NCI-H226 (cell line): ENCODE measurements around the gene GAS7.

Experiments used
- DNase-seq: peaks from one replicate; pipeline ENCODE4 v3.0.0-alpha.2; 2015

Gene GAS7

GRCh38 chr17:9974448-9975381, 223.7 kb downstream of the GAS7 start:
- no peak for DNase-seq

- no peak for DNase-seq
These were observed 224.5 kb downstream of the GAS7 start for GRCh38 chr17:9973669-9974447.

DNA sequence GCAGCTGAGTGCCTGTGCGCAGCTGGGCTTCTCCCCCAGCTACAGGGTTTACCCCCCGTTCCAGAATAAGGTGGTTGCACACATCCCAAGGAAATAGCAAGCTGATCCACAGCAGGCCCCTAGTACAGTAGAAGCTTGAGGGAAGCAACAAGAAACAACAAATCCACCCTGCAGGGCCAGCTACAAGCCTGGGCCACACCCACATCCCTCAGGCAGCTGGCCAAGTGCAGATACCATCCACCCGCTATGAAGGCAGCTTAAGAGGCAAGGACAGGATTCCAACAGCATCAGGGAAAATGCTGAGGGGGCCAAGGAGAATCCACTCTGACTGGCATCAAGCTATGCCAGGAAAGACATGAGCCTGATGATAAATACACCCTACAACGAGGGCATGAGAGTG, 226.4 kb downstream of the GAS7 start:
- peak; percentile 64 for DNase-seq

DNA sequence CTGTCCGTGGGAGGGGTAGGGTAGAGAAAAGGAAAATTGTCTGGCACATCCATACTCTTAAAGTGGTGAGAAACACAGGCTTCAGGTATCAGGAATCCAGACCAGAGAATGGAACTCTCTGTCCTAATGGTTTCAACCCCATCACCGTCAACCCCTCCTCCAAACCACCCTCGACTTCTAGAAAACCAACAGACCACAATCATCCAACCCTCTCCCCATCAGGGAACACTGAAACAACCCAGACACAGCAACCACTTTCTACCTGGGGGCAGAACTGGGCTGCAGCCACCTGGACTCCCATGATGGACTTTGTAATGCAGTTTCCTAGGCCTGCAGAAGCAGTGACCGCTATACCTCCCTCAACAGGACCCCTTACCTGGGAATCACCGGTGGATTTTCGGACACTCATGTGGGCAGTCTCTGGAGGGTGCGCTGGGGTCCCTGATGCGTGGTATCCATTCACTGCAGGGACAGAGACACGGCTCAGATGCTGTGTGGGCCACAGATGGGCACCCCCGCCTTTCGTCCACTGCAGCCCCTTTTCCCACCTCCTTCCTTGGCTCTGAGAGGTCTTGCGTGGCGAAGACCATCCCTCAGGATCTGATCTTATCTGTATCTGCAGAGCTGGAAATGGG, 229.0 kb downstream of the GAS7 start:
- no peak for DNase-seq

- DNase-seq, result peak; percentile 22
These were observed 229.5 kb downstream of the GAS7 start for GRCh38 chr17:9968881-9969280.

DNA sequence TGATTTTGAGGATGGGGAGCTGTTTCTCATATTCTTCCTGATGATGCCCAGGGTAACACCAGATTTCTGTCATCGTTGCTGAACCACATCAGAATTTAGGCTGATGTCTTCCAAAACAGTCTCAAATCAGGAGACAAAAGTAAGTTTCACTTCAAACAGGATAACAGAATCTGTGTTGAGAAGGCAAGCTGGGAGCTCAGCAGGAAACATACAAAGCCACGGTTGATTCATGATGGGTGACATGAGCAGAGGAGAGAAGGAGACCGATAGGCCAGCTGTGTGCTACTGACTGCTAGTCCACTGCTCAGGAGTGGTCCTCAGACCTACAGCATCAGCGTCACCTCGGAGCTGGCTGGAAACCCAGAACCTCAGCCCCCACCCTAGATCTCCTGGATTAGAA, 230.4 kb downstream of the GAS7 start:
- no peak for DNase-seq

DNA sequence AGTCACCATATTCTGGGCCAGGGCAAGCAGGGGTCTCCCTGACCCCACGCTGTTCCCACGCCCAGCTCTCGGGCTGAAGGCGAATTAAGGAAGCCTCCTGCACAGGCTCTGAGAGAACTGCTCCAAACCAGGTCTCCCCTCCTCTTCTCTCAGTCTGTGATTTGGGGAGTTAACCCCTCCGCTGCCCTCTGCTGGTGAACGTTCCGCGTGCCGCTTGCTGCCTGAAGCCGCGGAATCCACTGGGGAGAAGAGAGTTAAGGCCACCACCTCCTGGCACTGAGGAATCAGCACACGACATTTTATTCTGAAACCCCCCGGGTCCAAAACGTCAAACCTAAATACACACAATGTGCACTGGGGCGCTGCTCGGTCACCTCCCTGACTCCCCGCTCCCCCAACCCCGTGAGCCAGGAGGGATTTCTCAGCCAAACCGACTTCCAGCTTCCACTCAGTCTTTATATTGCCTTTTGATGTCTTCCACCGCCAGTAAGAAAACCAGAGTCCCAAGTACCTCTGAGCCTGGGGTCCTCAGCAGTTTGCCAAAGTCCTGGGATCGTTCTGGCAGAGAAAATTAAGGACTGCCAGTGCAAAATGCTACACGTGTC, 238.9 kb downstream of the GAS7 start:
- DNase-seq, result no peak

GRCh38 chr17:9958586-9959281, 239.7 kb downstream of the GAS7 start:
- DNase-seq, result no peak

GRCh38 chr17:9957244-9957643, 241.2 kb downstream of the GAS7 start:
- no peak for DNase-seq

GRCh38 chr17:9956474-9957131, 241.8 kb downstream of the GAS7 start:
- no peak for DNase-seq

GRCh38 chr17:9953492-9953891, 244.9 kb downstream of the GAS7 start:
- no peak for DNase-seq

DNA sequence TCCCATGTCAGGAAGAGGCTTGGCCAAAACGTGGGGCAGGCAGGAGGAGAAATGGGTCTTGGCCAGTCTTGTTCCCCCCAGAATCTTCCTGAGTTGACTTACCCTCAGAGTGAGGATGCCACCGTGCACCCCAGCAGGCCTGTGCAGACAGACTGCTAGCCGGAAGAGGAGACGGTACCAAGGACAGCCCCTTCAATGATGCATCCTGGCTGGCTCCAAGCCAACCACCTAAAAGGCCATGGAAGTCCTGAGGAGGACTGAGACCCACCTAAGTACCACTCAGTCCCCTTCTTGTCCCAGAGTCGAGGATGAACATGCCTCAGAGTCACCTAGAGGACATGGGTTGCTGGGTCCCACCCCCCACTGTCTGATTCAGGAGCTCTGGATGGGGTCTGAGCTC, 246.6 kb downstream of the GAS7 start:
- no peak for DNase-seq

- DNase-seq, result no peak
These were observed 249.5 kb downstream of the GAS7 start for GRCh38 chr17:9948928-9949327.

DNA sequence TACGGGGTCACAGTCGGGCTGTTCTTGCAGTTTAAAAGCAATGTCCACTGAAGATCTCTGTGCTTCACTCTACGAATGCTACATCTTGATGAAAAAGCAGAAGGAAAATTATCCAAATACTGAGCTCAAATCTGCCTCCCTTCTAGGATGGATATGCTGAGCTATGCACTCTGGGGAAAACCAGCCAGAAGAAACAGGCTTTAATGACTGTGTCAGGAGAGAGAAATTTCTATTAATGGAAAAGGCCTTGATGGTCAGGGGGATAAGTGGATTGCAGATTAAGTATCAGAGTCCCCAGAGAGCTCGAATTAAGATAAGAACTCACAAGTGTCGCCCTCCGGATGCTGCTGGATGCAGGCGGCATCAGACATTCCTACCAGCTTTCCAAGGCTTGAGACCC, 253.7 kb downstream of the GAS7 start:
- no peak for DNase-seq

GRCh38 chr17:9943343-9943742, 255.1 kb downstream of the GAS7 start:
- DNase-seq, result no peak

GRCh38 chr17:9942885-9943284, 255.5 kb downstream of the GAS7 start:
- no peak for DNase-seq

GRCh38 chr17:9941305-9941704, 257.1 kb downstream of the GAS7 start:
- no peak for DNase-seq

DNA sequence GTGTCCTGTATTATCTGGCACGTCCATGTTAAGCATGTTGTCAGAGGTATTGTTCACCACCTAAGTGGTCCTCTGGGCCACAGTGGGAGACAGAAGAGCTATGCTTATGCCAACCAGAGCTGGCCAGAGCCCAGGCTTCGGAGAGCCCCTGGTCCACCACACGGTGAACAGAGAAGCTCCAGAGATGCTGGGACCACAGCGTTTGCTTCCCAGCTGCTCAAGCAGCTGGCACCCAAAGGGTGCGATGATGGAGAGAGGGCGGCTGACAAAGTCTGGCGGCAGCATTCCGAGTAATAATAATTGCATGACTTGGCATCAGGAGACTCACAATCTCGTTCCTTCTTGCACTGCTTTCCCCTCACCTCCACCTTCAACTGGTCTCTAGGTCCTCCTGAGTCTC, 257.6 kb downstream of the GAS7 start:
- DNase-seq, result no peak

DNA sequence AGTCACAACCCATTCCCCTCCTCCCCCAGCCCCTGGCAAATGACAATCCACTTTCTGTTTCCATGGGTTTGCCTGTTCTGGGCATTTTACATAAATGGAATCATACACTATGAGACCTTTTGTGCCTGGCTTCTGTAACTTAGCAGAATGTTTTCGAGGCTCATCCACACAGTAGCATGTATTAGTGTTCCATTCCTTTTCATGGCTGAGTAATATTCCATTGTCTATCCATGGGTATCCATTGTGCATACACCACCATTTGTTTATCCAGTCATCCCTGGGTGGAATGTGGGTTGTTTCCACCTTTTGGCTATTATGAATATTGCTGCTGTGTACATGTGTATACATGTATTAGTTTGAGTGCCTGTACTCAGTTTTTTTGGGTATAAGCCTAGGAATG, 259.6 kb downstream of the GAS7 start:
- DNase-seq, result no peak

DNA sequence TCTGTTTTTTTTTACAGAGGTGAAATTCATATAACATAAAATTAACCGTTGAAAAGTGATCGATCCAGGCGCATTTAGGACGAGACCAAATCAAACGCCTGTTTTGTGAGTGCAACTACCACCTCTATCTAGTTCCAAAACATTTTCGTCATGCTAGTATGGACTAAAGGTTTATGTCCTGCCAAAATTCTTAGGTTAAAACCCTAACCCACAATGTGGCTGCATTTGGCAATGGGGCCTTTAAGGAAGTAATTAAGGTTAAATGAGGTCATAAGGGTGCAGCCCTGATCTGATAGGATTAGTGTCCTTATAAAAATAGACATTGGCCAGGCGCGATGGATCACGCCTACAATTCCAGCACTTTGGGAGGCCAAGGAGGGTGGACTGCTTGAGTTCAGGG, 260.5 kb downstream of the GAS7 start:
- DNase-seq, result no peak

DNA sequence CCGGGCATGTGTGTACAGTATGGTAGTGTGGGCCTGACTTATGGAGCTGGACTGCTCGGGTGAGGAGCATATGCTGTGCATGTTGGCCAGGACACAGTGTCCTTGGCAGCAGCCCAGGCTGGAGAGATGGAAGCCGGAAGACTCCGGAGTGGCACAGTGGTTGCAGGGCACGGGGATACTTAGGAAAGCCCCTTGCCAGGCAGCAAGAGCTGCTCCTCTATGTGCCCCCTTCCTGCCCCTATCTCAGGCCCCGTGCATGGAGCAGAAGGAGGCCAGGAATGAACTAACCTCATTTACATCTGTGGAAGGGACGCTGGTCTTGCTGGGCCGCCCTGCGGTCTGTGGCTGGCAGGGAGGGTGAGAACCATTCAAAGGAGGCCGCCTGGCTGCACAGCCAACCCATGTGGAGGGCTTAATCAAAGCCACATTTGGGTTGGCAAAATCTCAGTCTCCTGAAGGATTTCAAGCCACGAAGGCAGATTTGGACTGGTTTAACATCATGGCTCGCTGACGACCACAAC, 261.1 kb downstream of the GAS7 start:
- DNase-seq, result no peak

DNA sequence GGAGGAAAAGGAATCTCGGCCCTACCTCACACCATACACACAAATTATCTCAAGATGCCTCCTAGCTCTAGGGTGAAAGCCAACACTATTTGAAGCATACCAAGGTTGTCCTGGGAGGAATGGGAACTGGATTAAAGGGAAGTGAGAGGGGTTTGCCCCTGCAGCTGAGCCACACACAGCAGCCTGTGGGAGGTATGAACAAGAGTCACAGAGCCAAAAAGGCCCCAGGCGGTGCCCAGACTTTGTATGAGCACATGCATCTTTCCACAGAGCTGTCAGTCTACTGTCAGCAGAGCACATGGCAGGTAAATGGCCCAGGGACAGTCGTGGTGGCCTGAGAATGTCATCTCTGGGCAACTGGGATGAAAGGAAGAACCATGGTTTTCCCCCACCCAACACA, 262.3 kb downstream of the GAS7 start:
- DNase-seq, result no peak
